PC-3 (cell line): Measurements from ENCODE around the gene ANGPTL2. TPM values are rescaled to one million over a fixed set of nuclear protein-coding genes. Genes with fewer than 3 reads are reported as not detected.

Experiments used
- ATAC-seq: fragments of 200-7000 bp; cut with Tn5 transposase; 2 replicates; pipeline ENCODE4 v1.9.1; 2020; ENCODE audit warnings: mild to moderate bottlenecking, moderate library complexity
- BruUV-seq: library from RNA; stranded (reverse); fragments of 400-500 nt; replicated peaks from 2 replicates; lab custom pipeline; 2021; lab: Mats Ljungman, UMichigan
- CTCF ChIA-PET: fragments of 300-600 bp; sonication (Branson Sonifier 250); formaldehyde crosslinking; loops from one replicate; lab custom pipeline; 2022; ENCODE audit warnings: antibody characterized with exemption; lab: Charles Lee
- POLR2A ChIA-PET: fragments of 300-600 bp; sonication (Branson Sonifier 250); formaldehyde crosslinking; loops from one replicate; lab custom pipeline; 2022; ENCODE audit warnings: antibody characterized with exemption; ENCODE audit not compliant: unreplicated experiment; lab: Charles Lee
- DNase-seq: peaks from one replicate; pipeline ENCODE4 v3.0.0-alpha.2; 2015
- H2AFZ ChIP-seq: fragments of 300-600 bp; sonication (generic); 2 replicates; pipeline ENCODE4 v1.6.0; 2016; ENCODE audit warnings: antibody characterized with exemption, low read length
- H3F3A ChIP-seq: fragments of 300-600 bp; sonication (generic); one replicate; pipeline ENCODE4 v1.6.0; 2017; ENCODE audit warnings: antibody characterized with exemption, low read length, control low read depth, mild to moderate bottlenecking; ENCODE audit not compliant: unreplicated experiment
- H3K27ac ChIP-seq: fragments of 300-600 bp; sonication (generic); 2 replicates; pipeline ENCODE4 v1.5.1; 2016; ENCODE audit warnings: mild to moderate bottlenecking, low read length
- H3K27me3 ChIP-seq: fragments of 300-600 bp; sonication (generic); 2 replicates; pipeline ENCODE4 v1.6.1; 2016; ENCODE audit warnings: low read length, mixed read lengths
- H3K36me3 ChIP-seq: fragments of 300-600 bp; sonication (generic); 2 replicates; pipeline ENCODE4 v1.6.1; 2016; ENCODE audit warnings: low read depth, mixed run types, low read length, mixed read lengths
- H3K4me1 ChIP-seq: fragments of 300-600 bp; sonication (generic); 2 replicates; pipeline ENCODE4 v1.5.1; 2016; ENCODE audit warnings: low read length; ENCODE audit not compliant: insufficient read depth
- H3K4me2 ChIP-seq: fragments of 300-600 bp; sonication (generic); 2 replicates; pipeline ENCODE4 v1.6.0; 2016; ENCODE audit warnings: low read length
- H3K4me3 ChIP-seq: fragments of 300-600 bp; sonication (generic); 2 replicates; pipeline ENCODE4 v1.5.1; 2016; ENCODE audit warnings: mild to moderate bottlenecking, low read length, mixed read lengths
- H3K79me2 ChIP-seq: fragments of 300-600 bp; sonication (generic); 2 replicates; pipeline ENCODE4 v1.6.1; 2017; ENCODE audit warnings: low read length, mixed read lengths
- H3K9ac ChIP-seq: fragments of 300-600 bp; sonication (generic); 2 replicates; pipeline ENCODE4 v1.6.0; 2016; ENCODE audit warnings: mild to moderate bottlenecking, low read length
- H3K9me2 ChIP-seq: fragments of 300-600 bp; sonication (generic); replicated peaks from 2 replicates; pipeline ENCODE4 v1.6.1; 2016; ENCODE audit warnings: mixed run types, low read length, mixed read lengths
- H3K9me3 ChIP-seq: fragments of 300-600 bp; sonication (generic); 2 replicates; pipeline ENCODE4 v1.6.1; 2016; ENCODE audit warnings: low read length, mixed read lengths
- H4K20me1 ChIP-seq: fragments of 300-600 bp; sonication (generic); 2 replicates; pipeline ENCODE4 v1.6.1; 2016; ENCODE audit warnings: low read length, mixed read lengths
- EZH2 ChIP-seq: fragments of 300-600 bp; sonication (generic); IDR thresholded peaks from one replicate; pipeline ENCODE4 v1.6.1; 2017; ENCODE audit warnings: antibody characterized with exemption, mild to moderate bottlenecking, low read length; ENCODE audit not compliant: unreplicated experiment
- EZH2phosphoT487 ChIP-seq: fragments of 300-600 bp; sonication (generic); IDR thresholded peaks from 2 replicates; pipeline ENCODE4 v1.6.1; 2018; ENCODE audit warnings: mild to moderate bottlenecking, antibody characterized with exemption, low read length, borderline replicate concordance
- intact Hi-C: fragments of 100-400 bp; cut with micrococcal nuclease; formaldehyde crosslinking; loops from 2 replicates; pipeline ENCODE4 v1.9.0; 2023
- total RNA-seq: library from RNA; depleted of rRNA; stranded (reverse); fragments of >200 nt; gene quantifications from 2 replicates; pipeline ENCODE4 v1.2.3, GENCODE V29; 2014
- TF ChIP-seq, protein P1 (sequence below): fragments of 300-600 bp; sonication (generic); conservative IDR thresholded peaks from 2 replicates; pipeline ENCODE4 v1.5.1; 2017; ENCODE audit warnings: antibody characterized with exemption, low read depth, mild to moderate bottlenecking, low read length

ANGPTL2 gene
- total RNA-seq, 1 experiment from 2014 or later, result 0.07 TPM

DNA sequence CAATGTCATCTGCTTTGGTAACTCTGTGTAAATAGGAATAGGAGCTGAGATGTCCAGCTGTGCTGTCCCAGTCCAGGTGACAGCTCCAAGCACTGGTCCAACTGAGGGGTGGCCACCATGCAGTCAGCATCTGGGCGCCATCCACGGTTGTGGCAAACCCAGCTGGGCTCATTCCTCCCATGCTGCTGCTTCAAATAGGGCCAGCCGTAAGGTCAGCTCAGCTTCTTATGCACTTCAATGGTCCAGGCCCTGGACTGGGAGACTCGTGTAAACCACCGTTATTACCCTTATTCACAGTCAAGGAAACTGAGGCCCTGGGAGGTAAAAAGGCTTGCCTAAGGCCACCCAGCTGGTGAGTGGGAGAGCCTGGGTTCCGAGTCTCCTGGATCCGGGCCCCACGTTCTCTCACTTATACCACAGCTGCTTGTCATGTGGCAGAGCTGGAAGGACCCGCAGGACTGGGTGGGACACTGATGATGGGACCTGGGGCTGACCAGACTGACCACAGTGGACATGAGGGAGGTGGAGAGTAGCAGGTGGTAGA is 38.7 kb upstream of the ANGPTL2 start:
- Histone ChIP-seq H2AFZ (no peak overlapping the region), H3F3A (no peaks in the 10 kb centered on the region), H3K4me3 (no peak overlapping the region), H3K9me3 (no peaks in the 10 kb centered on the region), H3K9me2 (no peaks in the 10 kb centered on the region), H3K27ac (no peak overlapping the region), H4K20me1 (no peaks in the 10 kb centered on the region), H3K79me2 (no peaks in the 10 kb centered on the region), H3K36me3 (no peaks in the 10 kb centered on the region), H3K27me3 (no peaks in the 10 kb centered on the region), H3K4me1 (peaks cover 6% of the 10 kb centered on the region; the same call in 1 of the 2 replicates), H3K4me2 (no peak overlapping the region), H3K9ac (no peak overlapping the region)
- CTCF ChIA-PET, result no interaction called here
- POLR2A ChIA-PET, result no interaction called here
- intact Hi-C loops, result no loop called here
- DNase-seq (no peak), ATAC-seq (no peak)
- no TSS peak for BruUV-seq
- TF ChIP-seq, protein P1, sequence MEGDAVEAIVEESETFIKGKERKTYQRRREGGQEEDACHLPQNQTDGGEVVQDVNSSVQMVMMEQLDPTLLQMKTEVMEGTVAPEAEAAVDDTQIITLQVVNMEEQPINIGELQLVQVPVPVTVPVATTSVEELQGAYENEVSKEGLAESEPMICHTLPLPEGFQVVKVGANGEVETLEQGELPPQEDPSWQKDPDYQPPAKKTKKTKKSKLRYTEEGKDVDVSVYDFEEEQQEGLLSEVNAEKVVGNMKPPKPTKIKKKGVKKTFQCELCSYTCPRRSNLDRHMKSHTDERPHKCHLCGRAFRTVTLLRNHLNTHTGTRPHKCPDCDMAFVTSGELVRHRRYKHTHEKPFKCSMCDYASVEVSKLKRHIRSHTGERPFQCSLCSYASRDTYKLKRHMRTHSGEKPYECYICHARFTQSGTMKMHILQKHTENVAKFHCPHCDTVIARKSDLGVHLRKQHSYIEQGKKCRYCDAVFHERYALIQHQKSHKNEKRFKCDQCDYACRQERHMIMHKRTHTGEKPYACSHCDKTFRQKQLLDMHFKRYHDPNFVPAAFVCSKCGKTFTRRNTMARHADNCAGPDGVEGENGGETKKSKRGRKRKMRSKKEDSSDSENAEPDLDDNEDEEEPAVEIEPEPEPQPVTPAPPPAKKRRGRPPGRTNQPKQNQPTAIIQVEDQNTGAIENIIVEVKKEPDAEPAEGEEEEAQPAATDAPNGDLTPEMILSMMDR, result no peak
- TF ChIP-seq EZH2, result no peak
- no peak for TF ChIP-seq EZH2phosphoT487

DNA sequence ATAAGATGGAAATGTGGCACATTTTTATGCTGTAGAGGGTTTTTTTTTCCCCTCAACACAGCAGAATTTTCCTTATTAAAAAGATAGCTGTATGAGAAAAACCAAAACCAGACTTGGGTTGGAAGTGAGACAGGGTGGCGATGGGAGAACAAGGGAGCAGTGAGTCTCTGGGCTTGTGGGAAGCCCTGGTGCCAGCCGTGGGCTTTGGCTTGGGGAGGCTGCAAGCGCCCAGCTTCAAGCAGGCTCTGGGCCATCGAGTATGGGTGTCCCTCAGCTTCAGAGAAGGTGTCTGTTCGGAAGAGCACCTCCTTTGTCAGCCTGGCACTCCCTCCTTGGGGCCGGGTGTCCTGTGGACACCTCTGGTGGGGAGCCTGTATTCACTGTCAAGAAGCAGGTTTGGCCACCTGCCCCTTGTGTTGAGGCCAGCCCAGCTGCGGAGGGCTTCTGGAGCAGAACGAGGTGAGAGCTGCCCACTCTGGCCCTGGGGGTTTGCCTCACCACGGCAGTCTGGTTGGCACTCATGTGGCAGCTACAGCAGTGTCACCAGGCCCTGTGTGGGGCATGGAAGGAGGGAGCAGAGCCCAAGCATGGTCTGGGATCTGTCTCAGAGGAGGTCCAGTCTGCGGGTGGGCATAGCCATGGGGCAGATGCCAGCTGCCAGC is 37.6 kb upstream of the ANGPTL2 start:
- BruUV-seq, result no TSS peak

More for the DNA sequence above, 37.6 kb upstream of the ANGPTL2 start:
- ChIA-PET CTCF (no interaction called here), POLR2A (no interaction called here)
- Histone ChIP-seq H3K9ac (no peak overlapping the region), H4K20me1 (no peaks in the 10 kb centered on the region), H3K27me3 (no peaks in the 10 kb centered on the region), H3K27ac (no peak overlapping the region), H3K4me3 (no peak overlapping the region), H3K9me2 (no peaks in the 10 kb centered on the region), H3K9me3 (no peaks in the 10 kb centered on the region), H3K79me2 (no peaks in the 10 kb centered on the region), H3K36me3 (no peaks in the 10 kb centered on the region), H3F3A (no peaks in the 10 kb centered on the region), H3K4me1 (peaks cover 6% of the 10 kb centered on the region; the same call in 1 of the 2 replicates), H3K4me2 (no peak overlapping the region), H2AFZ (no peak overlapping the region)
- DNase-seq (no peak), ATAC-seq (no peak)
- TF ChIP-seq EZH2phosphoT487 (no peak), EZH2 (no peak)
- TF ChIP-seq, protein P1, result no peak
- intact Hi-C loops, result no loop called here
